ENCODE results near the gene PRKAR2A.

GRCh38 chr3:48795997-48796732 lies 51.5 kb downstream of the PRKAR2A start:
- TF ChIP-seq ARNTL (CRISPR knock-in tag; IDR thresholded peaks at IDR 0.05; ENCODE audit: borderline replicate concordance, low read depth) (no peak), PATZ1 (CRISPR knock-in tag; IDR thresholded peaks at IDR 0.05; ENCODE audit: borderline replicate concordance) (no peak), CSDC2 (CRISPR knock-in tag; IDR thresholded peaks at IDR 0.05) (no peak), CREB5 (CRISPR knock-in tag; IDR thresholded peaks at IDR 0.05; ENCODE audit: low read depth) (no peak)

Data from SK-N-SH treated with all-trans-retinoic acid at 6 μM for 48 hours (cell line).